ENCODE data around the gene NAPSA. TPM values are rescaled to one million over a fixed set of nuclear protein-coding genes. Genes with fewer than 3 reads are reported as not detected.

NAPSA gene
- total and polyA plus RNA-seq, 9 of the 15 experiments (the other 6 are each of a cell fraction or from before 2014, with no cell fraction given) = 0.25 to 1.9 (median 0.69) TPM

- no TSS peak for BruUV-seq (replicated peaks)
- Histone ChIP-seq H3K79me2 (ENCODE audit: control insufficient read depth, insufficient read depth, low read length) (peaks cover 22% of the 10 kb centered on the region), H3K27ac (ENCODE audit: extremely low read depth, low read depth, low read length) (no peak overlapping the region), H3K4me2 (ENCODE audit: insufficient read depth, low read length) (peak overlapping the region; percentile 67), H3K9ac (ENCODE audit: insufficient read depth in 1 of 2, low read depth in 2 of 2, low read length in 2 of 2) (peak overlapping the region in 1 of 2 experiments; percentile 84; a peak in 2 of 4 replicates), H3K36me3 (ENCODE audit: control insufficient read depth, insufficient read depth, low read length) (peaks cover 14% of the 10 kb centered on the region; the same call in 1 of the 3 replicates), H3K4me3 (peak overlapping the region; percentile 21; the same call in 1 of the 2 replicates), H3K9me3 (replicated peaks; ENCODE audit: control insufficient read depth, insufficient read depth, low read depth, low read length) (no peaks in the 10 kb centered on the region), H3K27me3 (ENCODE audit: control insufficient read depth in 2 of 2, insufficient read depth in 2 of 2, low read length in 2 of 2) (no peaks in the 10 kb centered on the region), H4K20me1 (replicated peaks; ENCODE audit: control insufficient read depth, insufficient read depth, low read length) (peaks cover 47% of the 10 kb centered on the region), H2AFZ (ENCODE audit: low read depth, low read length) (no peak overlapping the region), H3K4me1 (replicated peaks in 1 of 2; ENCODE audit: control insufficient read depth in 2 of 2, insufficient read depth in 2 of 2, low read length in 2 of 2) (peaks cover 24 to 57% of the 10 kb centered on the region in 2 experiments), H3K9me1 (ENCODE audit: control insufficient read depth, insufficient read depth, low read length) (peaks cover 3% of the 10 kb centered on the region)
- WGBS (ENCODE audit: insufficient coverage, low coverage, missing lambda C conversion rate) = 1% methylated on average over 23 of the region's 48 CpGs
- in situ Hi-C loops (cut with MboI) (no loop called here), intact Hi-C loops (cut with micrococcal nuclease) (loop anchor here (5.0 kb wide), 1 partner anchor 58 kb away; no protein-coding TSS in a partner anchor)
- DNase-seq (ENCODE audit: extremely low read depth in 1 of 4, low spot score in 3 of 4) = peak; percentile 90 to 98 (median 96)
- POLR2A ChIA-PET = interaction anchor here (0.8 to 1.5 kb wide), 3 partner anchors 9 to 24 kb away, joined by 3 to 9 read pairs (median 3); no protein-coding TSS in a partner anchor
- peak; percentile 93 for FAIRE-seq
- peak; percentile 66 for ATAC-seq
- CTCF ChIA-PET (ENCODE audit: low intra/inter-chr PET ratio) = no interaction called here
- TF ChIP-seq MED1 (CRISPR knock-in tag; IDR thresholded peaks at IDR 0.05; ENCODE audit: borderline replicate concordance) = peak; percentile 82; the same call in 1 of the 2 replicates
- peak; percentile 57; the same call in 1 of the 2 replicates for TF ChIP-seq ZBTB7A (IDR thresholded peaks at IDR 0.05; ENCODE audit: borderline replicate concordance, control insufficient read depth, low read depth, low read length)
- no peak for TF ChIP-seq RBM14 (IDR thresholded peaks at IDR 0.05; ENCODE audit: borderline replicate concordance, insufficient read depth, low read depth, low read length)
- TF ChIP-seq PRMT5 (CRISPR knock-in tag; IDR thresholded peaks at IDR 0.05) = peak; percentile 89; the same call in 1 of the 2 replicates
- no peak for TF ChIP-seq PHB2 (IDR thresholded peaks at IDR 0.05; ENCODE audit: low read depth)
- TF ChIP-seq TBP (optimal IDR thresholded peaks at IDR 0.05; ENCODE audit: low read depth, low read length) = peak; percentile 30
- no peak for TF ChIP-seq FOXM1 (IDR thresholded peaks at IDR 0.05; ENCODE audit: low read depth)
- peak; percentile 47; the same call in 1 of the 2 replicates for TF ChIP-seq FOXM1 (CRISPR knock-in tag; IDR thresholded peaks at IDR 0.05; ENCODE audit: low read depth)
- no peak for TF ChIP-seq ETV6 (IDR thresholded peaks at IDR 0.05; ENCODE audit: borderline replicate concordance in 1 of 2, low read depth in 2 of 2, low read length in 1 of 2)
- 0 out of 2 replicates have a peak, but pooled peaks have one; percentile 37 for TF ChIP-seq ETV6 (CRISPR knock-in tag; IDR thresholded peaks at IDR 0.05; ENCODE audit: borderline replicate concordance)
- TF ChIP-seq ATF7 (IDR thresholded peaks at IDR 0.05) = peak; percentile 47; the same call in 1 of the 2 replicates
- peak; percentile 67; the same call in 1 of the 2 replicates for TF ChIP-seq NR2C2 (CRISPR knock-in tag; IDR thresholded peaks at IDR 0.05)
- no peak for TF ChIP-seq NR2C2 (tag; IDR thresholded peaks at IDR 0.05)
- no peak for TF ChIP-seq ZNF75A (CRISPR knock-in tag; IDR thresholded peaks at IDR 0.05)
- TF ChIP-seq CXXC5 (CRISPR knock-in tag; IDR thresholded peaks at IDR 0.05) = peak; percentile 83
- peak; percentile 81; the same call in 1 of the 2 replicates for TF ChIP-seq SP1 (CRISPR knock-in tag; IDR thresholded peaks at IDR 0.05)
These were observed 39.9 kb downstream of the NAPSA start for GRCh38 chr19:50325310-50326100.

All from K562 (cell line).